Superior temporal gyrus (tissue), 1 donor: ENCODE data around the gene MT1B.
"Not testable (repeated sequence)": the region's sequence is repeated elsewhere in the genome, so short reads cannot be mapped to it uniquely, and the experiment has no call there.

Experiments used
- DNase-seq: peaks from one replicate; pipeline ENCODE4 v3.0.0-alpha.2; 2016; ENCODE audit errors: extremely low spot score

MT1B gene

DNA sequence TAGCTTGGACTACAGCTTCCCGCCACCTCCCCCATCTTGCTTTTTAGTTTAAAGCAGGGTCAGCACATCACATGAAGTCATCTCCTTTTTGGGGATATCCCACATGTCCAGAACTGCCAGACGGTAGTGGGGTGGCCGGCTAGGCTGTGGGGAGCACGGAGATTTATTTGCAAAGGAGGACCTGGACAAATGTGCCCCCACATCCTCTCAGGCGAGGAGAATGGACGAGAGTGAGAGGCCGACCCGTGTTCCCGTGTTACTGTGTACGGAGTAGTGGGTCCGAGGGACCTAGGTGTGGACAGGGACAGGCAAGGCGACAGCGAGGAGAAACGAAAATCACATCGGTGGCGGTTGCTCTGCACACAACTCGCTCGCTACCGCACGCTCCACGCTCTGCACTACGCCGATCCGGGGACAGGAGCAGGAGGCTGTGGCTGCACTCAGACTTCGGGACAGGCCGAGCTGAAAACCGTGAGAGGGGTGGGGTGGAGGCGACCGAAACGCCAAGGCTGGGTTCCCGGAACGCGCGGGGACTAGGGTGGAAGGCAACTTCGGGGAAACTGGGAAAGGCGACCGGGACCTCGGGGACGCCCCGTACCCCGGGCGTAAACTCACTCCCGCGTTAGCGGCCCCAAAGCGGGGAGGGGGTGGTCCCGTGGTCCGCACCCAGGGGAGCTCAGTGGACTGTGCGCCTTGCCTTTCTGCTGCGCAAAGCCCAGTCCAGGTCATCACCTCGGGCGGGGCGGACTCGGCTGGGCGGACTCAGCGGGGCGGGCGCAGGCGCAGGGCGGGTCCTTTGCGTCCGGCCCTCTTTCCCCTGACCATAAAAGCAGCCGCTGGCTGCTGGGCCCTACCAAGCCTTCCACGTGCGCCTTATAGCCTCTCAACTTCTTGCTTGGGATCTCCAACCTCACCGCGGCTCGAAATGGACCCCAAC, 13.6 kb upstream of the MT1B start, which contains the start of gene MT1A:
TSS of gene MT1A (plus strand) at position 853 of the 937 bp plus-strand sequence. CDS start at position 926, 73 bp downstream.
- DNase-seq: no peak

DNA sequence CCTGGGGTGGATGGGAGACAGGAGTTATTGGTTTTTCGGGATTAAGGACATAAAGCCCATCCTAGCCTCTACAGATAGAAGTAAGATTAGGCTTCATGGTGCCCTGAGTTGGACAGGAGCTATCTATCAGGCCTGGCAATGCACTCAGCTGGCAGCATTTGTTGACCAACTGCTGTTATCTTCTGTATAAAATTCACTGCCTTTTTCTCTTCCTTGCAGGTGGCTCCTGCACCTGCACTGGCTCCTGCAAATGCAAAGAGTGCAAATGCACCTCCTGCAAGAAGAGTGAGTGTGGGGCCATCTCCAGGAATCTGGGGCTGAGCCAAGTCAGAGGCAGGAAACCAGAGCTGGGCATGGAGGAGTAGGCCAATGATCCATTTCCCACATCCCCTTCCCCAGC, 12.6 kb upstream of the MT1B start:
- no peak for DNase-seq

DNA sequence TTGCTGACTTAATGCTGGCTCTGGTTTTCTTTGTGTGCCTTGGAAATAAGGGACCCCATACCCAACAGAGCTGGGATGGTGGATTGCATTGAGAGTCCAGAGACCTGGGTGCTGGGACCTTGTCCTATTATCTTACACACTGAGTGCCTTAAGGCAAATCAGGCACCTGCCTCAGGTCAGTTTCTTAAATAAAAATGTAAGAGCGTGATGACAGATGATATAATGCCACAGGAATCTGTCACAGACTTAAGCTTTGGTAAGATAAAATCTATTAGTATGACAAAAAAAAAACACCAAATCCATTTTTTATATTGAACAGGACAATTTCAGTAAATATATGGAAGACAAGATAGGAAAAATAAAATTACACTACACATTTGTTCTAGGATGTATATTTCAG, 11.6 kb upstream of the MT1B start:
- no peak for DNase-seq

DNA sequence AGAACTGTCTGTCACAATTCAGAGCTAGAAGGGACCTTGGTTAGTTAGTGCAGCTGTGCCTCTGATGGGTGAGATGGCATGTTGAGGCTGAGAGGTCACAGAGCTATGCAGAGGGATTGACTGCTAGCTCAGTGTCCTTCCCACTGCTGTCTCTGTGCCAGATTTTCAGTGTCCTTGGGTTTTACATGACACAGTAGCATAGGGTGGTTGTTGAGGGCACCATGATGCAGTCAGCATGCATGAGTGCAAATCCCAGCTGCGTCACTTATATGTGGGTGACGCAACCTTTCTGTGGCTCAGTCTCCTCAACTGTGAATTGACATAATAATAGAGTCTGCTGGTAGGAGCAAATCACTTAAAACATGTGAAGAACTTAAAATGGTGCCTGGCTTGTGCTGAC, 10.5 kb upstream of the MT1B start:
- DNase-seq: no peak

DNA sequence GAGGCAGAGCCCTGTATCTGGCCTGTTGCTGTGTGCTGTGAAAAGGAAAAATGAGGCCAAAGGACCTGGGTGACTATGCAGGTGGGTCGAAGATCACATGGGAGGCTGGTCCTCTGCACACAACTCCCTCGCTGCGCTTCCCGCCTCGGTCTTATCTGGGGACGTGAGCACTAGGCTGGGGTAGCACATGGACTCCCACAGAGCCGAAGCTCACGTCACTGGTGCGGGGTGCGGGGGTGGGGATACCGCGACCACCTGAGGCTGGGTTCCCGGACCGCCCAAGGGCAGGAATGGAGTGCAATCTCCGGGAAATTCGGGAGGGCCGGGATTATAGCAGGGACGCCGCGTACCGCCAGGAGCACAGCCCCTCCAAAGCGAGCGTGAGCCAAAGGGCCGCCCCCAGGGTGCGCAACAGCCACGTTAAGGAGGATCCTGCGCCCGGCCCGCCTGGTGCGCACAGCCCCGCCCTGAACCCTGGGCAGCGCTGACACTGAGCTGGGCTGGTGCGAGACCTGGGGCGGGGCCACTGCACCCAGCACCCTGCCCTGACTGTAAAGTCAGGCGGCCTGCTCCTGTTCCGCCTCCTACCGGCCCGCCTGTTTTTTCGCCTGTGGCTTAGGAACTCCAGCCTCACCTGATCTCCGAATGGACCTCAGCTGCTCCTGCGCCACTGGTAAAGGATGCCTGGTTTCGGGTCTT, 8.5 kb upstream of the MT1B start:
- no peak for DNase-seq

DNA sequence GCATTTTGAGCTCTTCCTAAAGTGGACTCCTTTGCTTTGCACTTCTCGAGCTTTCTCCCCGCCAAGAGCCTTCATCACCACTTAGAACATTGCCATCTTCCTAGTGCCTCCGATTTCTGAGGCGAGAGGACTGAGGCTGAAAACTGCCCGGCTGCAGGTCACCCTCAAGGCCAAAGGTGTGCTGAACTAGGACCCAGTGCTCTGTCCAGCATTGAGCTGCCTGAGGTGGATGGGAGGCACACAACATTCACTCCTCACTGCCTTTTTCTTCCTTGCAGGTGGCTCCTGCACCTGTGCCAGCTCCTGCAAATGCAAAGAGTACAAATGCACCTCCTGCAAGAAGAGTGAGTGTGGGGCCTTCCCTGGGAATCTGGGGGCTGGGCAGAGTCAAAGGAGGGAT, 7.9 kb upstream of the MT1B start:
- no peak for DNase-seq

DNA sequence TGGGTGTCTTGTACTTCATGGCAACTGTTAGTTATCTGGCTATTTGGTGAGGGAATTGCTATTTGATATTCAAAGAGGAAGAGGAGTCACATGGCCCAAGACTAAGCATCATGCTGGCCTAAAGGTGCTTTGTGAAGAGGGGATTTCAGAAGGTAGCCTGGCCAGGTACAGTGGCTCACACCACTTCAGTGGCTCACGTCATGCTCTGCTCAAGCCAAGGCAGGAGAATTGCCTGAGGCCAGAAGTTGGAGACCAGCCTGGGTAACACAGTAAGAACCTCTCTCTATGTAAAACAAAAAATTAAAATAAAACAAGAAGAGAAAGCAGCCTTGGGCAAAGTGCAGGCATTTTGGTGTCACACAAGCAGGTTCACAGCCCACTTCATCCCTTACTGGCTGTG, 6.4 kb upstream of the MT1B start:
- no peak for DNase-seq

DNA sequence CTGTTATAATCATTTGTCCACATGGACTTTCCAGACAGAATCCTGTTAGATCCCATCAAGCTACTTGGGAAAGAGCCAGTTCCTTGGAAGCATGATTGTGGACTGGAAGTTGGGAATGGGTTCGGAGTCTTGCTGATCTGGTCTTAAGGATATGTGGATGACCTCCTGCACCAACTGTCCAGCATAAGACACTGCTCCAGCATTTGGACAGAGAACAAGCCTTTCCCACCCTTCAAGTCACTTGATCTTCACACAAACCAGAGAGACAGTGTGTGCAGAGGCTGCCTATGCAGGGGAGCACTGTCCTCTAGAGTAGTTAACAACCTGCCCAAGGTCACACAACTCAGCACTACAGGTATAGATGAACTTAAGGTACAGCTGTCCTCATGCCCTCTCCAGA, 5.8 kb upstream of the MT1B start:
- no peak for DNase-seq

DNA sequence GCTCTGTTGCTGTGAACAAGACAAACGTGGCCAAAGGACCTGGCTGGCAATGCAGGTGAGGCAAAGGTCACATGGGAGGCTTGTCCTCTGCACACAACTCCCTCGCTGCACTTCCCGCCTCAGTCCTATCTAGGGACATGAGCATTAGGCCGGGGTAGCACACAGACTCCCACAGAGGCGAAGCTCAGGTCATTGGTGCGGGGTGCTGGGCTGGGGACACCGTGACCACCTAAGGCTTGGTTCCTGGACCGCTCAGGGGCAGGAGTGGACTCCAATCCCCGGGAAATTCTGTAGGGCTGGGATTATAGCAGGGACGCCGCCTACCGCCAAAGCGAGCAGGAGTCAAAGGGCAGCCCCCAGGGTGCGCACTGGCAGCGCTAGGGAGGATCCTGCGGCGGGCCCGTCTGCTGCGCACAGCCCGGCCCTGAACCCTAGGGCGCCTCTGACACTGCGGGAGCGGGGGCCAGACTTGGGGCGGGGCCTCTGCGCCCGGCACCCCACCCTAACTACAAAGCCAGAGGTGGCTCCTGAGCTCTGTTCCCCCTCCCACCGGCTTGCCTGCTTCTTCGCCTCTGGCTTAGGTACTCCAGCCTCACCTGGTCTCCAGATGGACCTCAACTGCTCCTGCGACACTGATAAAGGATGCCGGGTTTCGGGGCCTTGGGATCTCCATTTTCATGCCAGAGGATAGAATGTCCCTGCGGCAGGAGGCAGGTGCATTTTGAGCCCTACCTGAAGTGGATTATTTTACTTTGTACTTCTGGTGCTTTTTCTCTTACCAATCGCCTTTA, 3.9 kb upstream of the MT1B start:
- DNase-seq: no peak

DNA sequence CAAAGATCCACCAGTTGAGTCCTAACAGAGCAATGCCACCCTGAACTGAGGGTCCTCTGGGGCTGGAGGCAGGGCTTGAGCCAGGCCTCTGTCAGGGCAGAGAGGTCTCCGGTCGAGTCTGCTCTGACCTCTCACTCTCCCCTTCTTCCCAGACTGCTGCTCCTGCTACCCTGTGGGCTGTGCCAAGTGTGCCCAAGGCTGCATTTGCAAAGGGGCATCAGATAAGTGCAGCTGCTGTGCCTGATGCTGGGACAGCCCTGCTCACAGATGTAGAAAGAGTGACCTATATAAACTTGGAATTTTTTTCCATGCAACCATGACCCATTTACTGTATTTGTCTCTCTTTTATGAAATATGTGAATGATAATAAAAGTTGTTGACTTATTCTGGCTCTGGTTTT, 2.4 kb upstream of the MT1B start:
- no peak for DNase-seq

DNA sequence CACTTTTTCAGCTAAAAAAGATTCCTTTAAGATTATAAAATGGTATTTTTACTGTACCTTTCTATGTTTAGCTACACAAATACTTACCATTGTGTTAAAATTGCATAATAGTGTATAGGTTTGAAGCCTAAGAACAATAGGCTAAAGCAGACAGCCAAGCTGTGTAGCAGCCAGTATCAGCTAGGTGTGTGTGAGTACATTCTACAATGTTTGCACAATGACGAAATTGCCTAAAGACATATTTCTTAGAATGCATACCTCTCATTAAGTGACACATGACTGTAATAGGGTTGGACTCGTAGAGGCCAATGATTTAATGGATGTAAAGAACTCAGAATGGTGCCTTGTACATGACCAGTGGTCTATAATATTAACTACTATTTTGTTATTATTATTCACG, 1.9 kb upstream of the MT1B start:
- DNase-seq: no peak

DNA sequence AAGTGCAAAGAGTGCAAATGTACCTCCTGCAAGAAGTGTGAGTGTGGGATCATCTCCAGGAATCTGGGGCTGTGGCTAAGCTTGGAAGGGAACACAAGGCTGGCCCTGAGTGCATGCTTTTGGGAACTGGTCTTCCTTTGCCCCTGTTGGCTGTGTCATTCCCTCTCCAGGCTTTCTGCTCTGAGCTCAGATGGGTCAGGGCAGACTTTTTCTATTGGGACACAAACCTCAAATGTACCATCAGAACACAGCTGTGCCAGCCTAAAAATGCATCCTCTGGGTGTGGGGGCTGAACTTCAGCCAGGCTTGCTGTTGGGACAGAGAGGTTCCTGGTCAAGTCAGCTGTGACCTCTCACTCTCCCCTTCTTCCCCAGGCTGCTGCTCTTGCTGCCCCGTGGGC, 914 bp downstream of the MT1B start:
- DNase-seq: no peak

DNA sequence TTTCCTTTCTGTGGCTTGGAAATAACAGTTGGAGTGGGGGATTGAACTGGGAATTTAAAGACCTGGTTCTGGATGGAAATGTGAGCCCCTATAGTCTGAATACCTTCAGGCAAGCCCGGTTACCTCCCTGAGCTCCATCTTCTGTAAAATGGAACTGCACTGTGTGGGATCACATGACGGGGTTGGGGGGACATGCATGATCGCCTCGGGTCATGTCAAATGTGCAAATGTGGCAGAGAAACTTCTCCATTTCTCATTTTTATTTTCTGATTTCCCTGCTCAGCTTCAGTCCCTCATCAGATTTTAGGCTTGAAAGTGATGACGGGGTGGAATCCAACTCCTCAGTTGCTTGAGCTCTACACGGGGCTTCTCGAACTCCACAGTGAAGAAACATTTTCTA, 1.5 kb downstream of the MT1B start:
- DNase-seq: no peak

DNA sequence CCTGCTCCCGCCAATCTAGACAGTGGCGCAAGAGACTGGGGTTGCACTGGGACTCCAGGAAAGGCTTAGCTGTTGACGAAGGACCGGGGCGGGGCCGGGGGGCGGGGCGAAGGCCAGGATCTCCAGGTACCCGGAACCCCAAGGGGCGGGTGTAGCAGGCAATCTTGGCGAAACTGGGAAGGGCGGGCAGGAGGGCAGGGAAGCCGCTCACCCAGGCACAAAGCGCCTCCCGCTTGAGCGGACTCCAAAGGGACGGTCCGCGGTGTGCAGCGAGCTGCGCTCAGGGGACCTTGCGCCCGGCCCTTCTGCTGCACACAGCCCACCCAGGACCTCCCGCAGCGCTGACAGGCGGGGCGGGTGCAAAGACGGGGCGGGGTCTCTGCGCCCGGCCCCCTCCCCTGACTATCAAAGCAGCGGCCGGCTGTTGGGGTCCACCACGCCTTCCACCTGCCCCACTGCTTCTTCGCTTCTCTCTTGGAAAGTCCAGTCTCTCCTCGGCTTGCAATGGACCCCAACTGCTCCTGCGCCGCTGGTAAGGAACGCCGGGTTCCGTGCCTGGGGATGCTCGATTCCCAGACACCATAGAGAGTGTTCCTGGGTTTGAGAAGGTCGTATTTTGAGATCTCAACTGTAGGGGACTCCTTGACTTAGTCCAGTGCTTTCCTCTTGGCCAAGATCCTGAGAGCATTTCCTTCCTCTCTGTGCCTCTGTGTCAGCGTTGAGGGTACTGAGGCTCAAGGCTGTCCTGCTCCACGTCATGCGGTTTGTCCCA, 6.1 kb downstream of the MT1B start, which contains the start of gene MT1F:
TSS of gene MT1F (plus strand) at position 405 of the 772 bp plus-strand sequence. CDS start at position 505, 100 bp downstream.
- DNase-seq: no peak

DNA sequence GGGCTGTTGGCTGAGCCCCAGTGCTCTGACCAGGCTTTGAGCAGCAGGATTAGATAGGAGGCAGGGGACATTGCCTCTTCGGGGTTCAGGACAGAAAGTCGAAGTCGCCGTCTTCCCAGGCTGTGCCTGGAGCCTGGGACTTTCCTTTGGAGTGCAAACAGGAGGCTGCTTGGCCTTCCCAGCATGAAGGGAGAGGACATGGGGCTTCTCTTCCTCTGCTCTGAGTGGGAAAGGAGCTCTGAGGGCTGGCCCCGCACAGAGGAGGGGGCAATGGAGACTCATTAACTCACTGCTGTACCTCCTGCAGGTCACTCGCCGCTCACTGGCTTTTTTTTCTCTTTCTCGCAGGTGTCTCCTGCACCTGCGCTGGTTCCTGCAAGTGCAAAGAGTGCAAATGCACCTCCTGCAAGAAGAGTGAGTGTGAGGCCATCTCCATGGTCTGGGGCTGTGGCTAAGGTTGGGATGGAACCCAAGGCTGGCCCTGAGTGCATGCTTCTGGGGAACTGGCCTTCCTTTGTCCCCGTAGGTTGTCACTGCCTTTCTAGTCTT, 6.7 kb downstream of the MT1B start:
- DNase-seq: no peak

DNA sequence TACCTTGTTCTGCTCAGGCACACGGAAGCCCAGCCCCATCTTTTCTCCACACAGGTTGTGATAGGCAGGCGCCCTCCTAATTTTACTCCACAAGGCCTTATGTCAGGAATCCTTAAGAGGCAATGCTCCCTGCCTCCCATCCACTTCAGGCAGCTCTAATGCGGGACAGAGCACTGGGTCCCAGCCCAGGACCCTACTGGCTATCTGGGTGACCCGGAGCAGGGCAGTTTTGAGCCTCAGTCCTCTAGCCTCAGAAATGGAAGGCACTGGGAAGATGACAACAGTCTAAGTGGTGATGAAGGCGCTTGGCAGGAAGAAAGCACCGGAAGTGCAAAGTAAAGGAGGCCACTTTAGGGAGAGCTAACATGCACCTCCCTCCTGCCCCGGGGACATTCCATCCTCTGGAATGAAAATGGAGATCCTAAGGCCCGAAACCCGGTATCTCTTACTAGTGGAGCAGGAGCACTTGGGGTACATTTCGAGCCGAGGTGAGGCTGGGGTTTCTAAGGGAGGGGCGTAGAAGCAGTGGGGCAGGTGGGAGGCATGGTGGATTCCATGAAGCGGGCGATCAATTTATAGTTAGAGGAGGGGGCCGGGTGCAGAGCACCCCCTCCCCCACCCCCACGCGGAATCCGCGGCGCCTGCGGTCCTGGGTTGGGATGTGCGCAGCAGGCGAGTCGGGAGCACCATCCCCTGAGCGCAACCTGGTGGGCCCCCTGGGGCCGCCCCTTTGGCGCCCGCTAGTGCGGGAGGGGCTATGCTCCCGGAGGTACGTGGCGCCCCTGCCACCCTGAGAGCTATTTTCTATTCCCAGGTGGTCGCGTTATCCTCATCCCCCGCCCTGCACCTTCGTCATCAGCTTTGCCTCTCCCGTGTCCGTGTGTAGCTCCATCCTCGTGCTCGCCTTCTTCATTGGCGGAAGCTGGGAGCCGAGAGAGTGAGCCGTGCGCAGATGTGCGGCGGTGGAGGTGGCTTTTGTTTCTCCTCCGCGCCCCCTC, 11.0 kb downstream of the MT1B start:
- no peak for DNase-seq

DNA sequence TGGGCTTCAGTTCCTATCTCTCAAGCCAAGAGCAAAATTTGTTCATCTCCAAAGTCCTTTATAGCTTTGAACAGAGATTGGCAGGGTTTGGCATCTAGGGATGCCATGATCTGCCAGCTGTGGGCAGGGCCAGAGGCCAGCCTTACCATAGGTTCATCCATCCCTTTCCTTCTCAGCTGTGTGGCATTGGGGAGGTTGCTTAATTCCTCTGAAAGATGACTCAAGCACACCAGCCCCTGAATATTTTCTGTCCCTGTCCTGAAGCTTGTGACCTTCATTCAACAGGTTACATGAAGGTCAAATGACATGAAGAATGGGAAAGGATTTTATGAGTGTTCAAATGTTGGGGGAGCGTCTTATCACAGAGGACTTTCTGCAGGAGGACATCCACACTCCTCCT, 12.8 kb downstream of the MT1B start:
- DNase-seq: no peak

DNA sequence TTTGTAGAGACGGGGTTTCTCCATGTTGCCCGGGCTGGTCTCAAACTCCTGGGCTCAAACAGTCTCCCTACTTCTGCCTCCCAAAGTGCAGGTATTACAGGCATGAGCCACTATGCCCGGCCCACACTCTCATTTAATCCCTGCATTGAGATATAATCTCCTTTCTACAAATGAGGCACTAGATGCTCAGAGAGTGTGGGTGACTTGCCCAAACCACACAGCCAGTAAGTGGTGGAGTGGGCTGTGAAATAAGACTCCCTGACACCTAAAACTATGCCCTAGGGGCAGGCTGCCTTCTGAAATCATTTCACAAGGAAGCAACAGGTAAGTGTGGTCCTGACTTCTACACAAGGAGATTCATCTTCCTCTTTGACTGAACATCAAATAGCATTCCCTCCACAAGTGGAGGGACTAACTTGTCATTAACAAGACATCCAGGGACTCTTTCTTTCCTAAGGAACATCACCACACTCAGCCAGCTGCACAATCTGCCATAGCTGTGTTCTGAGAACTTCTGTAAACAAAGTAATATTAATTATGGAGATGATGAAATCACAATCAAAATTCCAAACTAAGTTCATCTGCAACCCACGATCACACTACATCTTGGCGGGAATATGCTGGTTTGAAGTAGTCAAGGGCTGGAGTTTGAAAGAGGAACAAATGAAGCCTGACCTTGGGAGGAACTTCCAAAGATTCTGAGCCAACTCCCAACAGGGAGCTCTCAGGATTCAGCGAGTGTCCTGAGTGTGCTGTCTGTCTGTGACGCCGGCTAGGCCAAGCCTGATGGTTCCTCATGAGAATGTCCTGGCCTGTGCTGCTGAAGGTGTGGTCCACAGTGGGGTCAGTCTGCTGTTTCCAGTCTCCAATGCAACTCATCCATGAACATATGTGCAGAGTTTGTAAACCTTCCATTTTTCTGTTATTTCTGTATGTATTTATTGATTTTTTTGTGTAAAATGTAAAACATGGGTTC, 13.9 kb downstream of the MT1B start:
- not testable (repeated sequence) for DNase-seq
